Caki2 (cell line): ENCODE data around the gene CGRRF1. TPM values are rescaled to one million over a fixed set of nuclear protein-coding genes. Genes with fewer than 3 reads are reported as not detected.

Experiments
- DNase-seq: peaks from one replicate; pipeline ENCODE4 v3.0.0-alpha.2; 2015; ENCODE audit warnings: low read depth
- in situ Hi-C: cut with HindIII; loops from 2 replicates; pipeline ENCODE4 v1.10.0; 2016; ENCODE audit warnings: low sequenced_read_pairs, low pct_unique_long_range_greater_than_20kb, mixed read lengths
- total RNA-seq: library from RNA; depleted of rRNA; stranded (reverse); fragments of >200 nt; shearing (Covaris generic); gene quantifications from 2 replicates; pipeline ENCODE4 v1.2.3, GENCODE V29; 2014; ENCODE audit warnings: low replicate concordance; rRNA removed

CGRRF1 gene
- total RNA-seq = 9.9 and 13.5 TPM in 2 replicates

- in situ Hi-C loops = no loop called here
- DNase-seq = peak; percentile 96
These were observed at the start of gene CGRRF1 for GRCh38 chr14:54509546-54510501. CGRRF1 (plus strand) TSS chr14:54509906; CDS start chr14:54509960, 54 bp downstream.

- DNase-seq = no peak
- in situ Hi-C loops = no loop called here
These were observed 47.7 kb upstream of the CGRRF1 start for GRCh38 chr14:54462048-54462447.

GRCh38 chr14:54465654-54466053, 44.1 kb upstream of the CGRRF1 start:
- no peak for DNase-seq
- in situ Hi-C loops = no loop called here

GRCh38 chr14:54467280-54467679, 42.4 kb upstream of the CGRRF1 start:
- in situ Hi-C loops = no loop called here
- no peak for DNase-seq

GRCh38 chr14:54470701-54471100, 39.0 kb upstream of the CGRRF1 start:
- in situ Hi-C loops = no loop called here
- no peak for DNase-seq

- no peak for DNase-seq
- in situ Hi-C loops = no loop called here
These were observed 38.1 kb upstream of the CGRRF1 start for GRCh38 chr14:54471641-54472040.

- in situ Hi-C loops = no loop called here
These were observed 37.4 kb upstream of the CGRRF1 start for GRCh38 chr14:54472315-54472714.

GRCh38 chr14:54474232-54474793, 35.4 kb upstream of the CGRRF1 start:
- in situ Hi-C loops = no loop called here
- DNase-seq = no peak

More at GRCh38 chr14:54472315-54472714, 37.4 kb upstream of the CGRRF1 start:
- no peak for DNase-seq

- in situ Hi-C loops = no loop called here
These were observed 34.4 kb upstream of the CGRRF1 start for GRCh38 chr14:54475187-54475899.

GRCh38 chr14:54475911-54476310, 33.8 kb upstream of the CGRRF1 start:
- DNase-seq = no peak
- in situ Hi-C loops = no loop called here

More at GRCh38 chr14:54475187-54475899, 34.4 kb upstream of the CGRRF1 start:
- DNase-seq = no peak

- in situ Hi-C loops = no loop called here
- no peak for DNase-seq
These were observed 31.0 kb upstream of the CGRRF1 start for GRCh38 chr14:54478636-54479215.

- in situ Hi-C loops = no loop called here
- DNase-seq = no peak
These were observed 28.7 kb upstream of the CGRRF1 start for GRCh38 chr14:54480830-54481562.

GRCh38 chr14:54481695-54482094, 28.0 kb upstream of the CGRRF1 start:
- DNase-seq = no peak
- in situ Hi-C loops = no loop called here

- in situ Hi-C loops = no loop called here
- no peak for DNase-seq
These were observed 26.5 kb upstream of the CGRRF1 start for GRCh38 chr14:54483073-54483745.

- in situ Hi-C loops = no loop called here
- DNase-seq = no peak
These were observed 25.9 kb upstream of the CGRRF1 start for GRCh38 chr14:54483846-54484245.

GRCh38 chr14:54486685-54487084, 23.0 kb upstream of the CGRRF1 start:
- in situ Hi-C loops = no loop called here

GRCh38 chr14:54487771-54488170, 21.9 kb upstream of the CGRRF1 start:
- in situ Hi-C loops = no loop called here

More at GRCh38 chr14:54486685-54487084, 23.0 kb upstream of the CGRRF1 start:
- DNase-seq = no peak

More at GRCh38 chr14:54487771-54488170, 21.9 kb upstream of the CGRRF1 start:
- peak; percentile 64 for DNase-seq
